ENCODE results near the gene ZNF425.
"Not testable (repeated sequence)": the region's sequence is repeated elsewhere in the genome, so short reads cannot be mapped to it uniquely, and the experiment has no call there.

ZNF425 gene

DNA sequence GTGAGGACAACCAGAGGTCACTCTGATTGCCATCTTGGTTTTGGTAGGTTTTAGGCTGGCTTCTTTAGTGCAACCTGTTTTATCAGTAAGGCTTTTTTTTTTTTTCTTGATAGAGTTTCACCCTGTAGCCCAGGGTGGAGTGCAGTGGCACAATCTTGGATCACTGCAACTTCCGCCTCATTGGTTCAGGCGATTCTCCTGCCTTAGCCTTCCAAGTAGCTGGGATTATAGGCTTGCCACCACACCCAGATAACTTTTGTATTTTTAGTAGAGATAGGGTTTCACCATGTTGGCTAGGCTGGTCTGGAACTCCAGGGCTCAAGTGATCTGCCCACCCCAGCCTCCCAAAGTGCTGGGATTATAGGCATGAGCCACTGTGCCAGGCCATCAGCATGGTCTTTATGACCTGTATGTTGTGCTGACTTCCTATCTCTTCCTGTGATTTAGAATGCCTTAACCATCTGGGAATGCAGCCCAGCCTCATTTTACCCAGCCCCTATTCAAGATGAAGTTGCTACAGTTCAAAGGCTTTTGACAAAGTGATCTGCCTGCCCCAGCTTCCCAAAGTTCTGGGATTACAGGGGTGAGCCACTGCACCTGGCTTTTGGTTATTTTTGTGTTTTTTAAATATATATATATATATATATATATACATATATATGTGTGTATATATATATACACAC lies 7.0 kb upstream of the ZNF425 start:
- no peak for DNase-seq

DNA sequence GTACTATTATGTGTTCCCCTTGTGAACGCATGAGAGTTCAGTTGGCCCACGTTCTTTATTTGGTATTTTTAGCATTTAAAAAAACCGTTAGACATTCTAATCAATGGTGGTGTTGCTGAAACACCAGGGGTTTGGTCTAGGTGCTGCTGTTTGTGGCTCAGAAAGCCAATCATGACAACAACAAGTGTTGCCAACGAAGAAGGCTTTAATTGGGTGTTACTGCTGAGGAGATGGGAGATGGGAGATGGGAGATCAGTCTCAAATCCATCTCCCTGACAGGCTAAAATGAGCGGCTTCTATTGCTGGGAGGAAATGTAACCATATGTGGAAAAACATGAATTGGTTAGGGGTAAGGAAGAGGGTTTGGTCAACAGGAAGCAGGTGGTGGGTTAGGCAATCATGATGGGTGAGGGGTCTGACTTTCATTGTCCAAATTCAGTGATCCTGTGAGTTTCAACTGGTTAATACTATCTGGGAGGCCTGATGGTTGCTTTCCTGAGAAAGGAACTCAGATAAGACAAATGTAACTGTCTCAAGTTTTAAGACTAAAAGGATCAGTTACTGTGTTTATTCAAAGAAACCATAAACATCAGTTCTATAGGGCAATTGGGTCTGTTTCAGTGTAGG lies 4.6 kb upstream of the ZNF425 start:
- no peak for DNase-seq

DNA sequence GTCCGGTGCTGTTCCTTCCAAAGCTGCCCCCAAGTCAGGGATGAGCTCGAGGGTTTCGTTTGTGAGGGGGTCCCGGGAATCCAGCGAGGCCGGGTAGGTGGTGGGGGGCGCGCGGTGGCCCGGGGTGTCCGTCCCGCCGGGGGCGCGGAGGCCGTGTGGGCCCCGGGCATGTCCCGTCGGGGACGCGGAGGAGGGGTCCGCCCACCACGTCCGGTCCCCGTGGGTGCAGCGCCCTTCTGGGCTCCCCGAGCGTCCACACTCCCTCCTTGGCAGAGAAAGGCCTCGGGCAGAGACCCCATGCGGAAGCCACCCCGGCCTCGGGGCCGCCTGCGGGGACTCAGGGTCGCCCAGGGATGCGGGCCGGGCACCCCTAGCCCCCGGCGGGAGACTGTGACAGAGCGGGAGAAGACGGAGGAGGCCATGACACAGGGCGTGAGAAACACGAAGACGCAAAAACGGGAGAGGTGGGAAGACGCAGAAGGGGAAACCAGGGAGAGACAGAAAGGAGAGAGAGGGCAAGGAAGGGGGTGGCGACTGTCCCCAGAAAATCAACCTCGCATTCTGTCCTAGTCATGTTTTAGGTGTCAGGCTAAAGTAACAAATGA lies 640 bp upstream of the ZNF425 start:
- peak; percentile 75 for DNase-seq

DNA sequence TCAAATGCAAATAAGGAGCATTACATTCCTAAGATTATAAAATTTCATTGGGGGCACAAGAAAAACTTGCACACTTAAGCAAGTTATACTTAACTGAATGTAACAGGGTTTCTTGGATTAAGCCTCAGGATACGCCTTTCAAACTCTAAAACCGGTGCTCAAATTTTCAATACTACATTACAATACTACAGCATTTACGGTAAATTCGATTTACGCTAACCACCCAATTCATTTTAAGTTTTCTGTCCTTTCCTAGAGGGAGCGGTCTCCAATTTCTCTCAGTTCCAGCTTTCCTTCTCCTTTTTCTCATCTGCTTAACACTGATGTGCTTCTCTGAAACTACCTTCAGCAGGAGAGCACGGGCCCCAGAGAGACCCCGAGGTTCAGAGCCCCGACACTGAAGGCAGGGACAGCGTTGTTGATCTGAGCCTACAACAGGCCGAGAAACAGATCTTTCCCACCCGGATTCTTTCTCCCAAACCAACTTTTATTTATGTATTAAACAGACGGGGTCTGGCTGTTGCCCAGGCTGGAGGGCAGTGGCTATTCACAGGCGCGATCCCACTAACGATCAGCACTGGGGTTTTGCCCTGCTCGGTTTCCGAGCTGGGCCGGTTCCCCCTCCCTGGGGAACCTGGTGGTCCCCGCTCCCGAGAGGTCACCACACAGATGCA lies 798 bp downstream of the ZNF425 start:
- DNase-seq = no peak

DNA sequence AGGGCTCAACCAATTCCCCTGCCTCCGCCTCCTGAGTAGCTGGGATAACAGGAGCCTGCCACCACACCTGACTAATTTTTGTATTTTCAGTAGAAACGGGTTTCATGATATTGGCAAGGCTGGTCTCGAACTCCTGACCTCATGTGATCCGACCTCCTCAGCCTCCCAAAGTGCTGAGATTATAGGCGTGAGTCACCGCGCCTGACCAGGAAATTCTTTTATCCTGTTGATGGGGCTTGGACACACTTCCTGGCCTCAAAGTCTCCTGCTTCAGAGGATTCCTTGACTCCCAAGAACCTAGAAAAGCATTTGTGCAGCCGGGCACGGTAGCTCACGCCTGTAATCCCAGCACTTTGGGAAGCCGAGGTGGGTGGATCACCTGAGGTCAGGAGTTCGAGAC lies 16.2 kb downstream of the ZNF425 start:
- no peak for DNase-seq

DNA sequence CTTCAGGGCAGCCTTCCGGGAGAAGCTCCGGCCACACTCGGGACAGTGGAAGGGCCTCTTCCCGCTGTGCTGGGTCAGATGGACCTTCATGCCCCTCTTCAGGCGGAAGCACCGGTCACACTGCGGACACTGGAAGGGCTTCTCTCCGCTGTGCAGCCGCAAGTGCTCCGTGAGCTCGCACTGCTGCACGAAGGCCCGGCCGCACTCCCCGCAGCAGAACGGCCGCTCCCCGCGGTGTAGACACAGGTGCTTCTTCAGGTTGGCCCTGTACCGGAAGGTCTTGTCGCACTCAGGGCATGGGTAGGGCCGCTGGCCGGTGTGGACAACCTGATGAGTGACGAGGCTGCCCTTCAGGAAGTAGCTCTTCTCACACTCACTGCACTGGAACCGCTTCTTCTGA lies 21.4 kb downstream of the ZNF425 start:
- no peak for DNase-seq

DNA sequence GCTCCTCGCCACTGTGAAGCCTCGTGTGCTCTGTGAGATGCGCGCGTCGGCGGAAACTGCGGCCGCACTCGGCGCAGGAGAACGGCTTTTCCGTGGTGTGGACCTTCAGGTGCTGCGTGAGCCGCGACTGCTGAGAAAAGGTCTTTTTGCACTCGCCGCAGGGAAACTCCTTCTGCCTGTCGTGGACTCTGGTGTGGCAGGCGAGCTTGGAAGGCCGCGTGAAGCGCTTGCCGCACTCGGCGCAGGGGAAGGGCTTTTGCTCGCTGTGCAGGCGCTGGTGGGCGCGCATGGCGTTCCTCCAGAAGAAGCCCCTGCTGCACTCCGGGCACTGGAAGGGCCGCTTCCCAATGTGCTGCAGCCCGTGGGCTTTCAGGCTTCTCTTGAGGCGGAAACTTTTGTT lies 21.9 kb downstream of the ZNF425 start:
- no peak for DNase-seq

DNA sequence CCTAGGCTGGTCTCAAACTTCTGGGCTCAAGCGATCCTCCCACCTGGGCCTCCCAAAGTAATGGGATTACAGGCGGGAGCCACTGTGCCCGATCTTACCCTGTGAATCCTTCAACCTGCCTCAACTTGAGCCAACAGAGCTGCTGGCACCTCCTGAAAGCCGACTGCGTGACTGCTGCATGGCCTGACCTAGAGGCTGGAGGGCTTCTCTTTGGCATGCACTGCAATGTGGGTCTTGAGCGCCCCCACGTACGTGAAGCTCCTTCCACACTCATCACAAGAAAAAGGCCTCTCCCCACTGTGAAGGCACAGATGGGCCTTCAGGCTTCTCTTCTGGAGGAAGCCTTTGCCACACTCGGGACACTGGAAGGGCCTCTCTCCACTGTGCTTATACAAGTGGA lies 22.7 kb downstream of the ZNF425 start:
- DNase-seq = no peak

DNA sequence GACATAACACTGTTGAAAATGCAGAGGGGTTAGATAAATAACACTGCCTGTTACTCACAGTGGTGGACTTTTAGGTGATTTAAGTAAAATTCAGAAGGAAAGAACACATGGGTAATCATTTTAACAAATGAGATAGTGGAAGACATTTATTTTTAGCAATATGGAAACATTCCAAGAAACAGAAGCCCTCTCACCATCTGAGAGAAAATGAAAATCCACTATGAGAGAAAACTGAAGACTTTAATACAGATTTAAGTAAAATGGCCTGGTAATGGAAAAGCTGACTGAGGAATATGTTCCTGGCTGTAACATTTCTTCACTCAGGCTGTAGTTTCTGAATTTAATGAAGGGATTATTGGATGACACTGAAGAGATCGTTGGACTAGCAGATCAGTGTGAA lies 23.5 kb downstream of the ZNF425 start:
- DNase-seq = no peak

DNA sequence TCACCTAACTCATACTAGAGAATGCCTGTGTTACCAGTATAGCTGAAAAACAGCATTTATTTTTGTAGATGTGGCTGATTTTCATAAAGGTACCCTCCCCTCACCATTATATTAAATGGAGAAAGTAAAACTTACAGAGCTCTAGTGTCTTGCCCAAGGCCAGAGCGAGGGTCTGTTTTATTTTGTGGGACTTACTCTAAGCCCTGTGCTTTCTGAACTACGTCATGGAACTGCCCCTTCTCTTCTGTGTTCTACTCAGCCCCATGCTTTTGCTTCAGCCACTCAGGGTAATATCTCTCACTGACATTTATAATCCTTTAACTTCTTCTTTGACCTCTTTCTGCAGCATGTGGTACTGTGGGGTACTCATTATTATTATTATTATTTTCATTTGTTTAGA lies 25.3 kb downstream of the ZNF425 start:
- no peak for DNase-seq

DNA sequence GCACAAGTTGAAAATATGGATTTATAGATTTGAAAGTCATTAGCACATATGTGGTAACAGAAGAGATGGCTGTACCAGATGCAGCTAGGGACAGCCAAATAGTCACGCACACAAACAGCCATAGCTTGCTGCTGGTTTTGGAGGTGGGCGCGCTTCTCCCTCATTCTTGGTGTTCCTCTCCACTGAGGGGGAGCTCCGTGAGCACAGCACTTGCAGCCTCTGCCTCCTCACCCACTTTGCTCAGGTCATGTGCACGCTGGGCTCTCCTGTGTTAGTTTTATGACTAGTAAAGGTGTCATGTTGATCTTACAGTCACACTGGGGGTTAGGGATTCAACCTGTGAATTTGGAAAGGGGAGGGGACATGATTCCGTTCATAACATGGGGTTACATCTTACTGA lies 27.1 kb downstream of the ZNF425 start:
- DNase-seq = no peak

DNA sequence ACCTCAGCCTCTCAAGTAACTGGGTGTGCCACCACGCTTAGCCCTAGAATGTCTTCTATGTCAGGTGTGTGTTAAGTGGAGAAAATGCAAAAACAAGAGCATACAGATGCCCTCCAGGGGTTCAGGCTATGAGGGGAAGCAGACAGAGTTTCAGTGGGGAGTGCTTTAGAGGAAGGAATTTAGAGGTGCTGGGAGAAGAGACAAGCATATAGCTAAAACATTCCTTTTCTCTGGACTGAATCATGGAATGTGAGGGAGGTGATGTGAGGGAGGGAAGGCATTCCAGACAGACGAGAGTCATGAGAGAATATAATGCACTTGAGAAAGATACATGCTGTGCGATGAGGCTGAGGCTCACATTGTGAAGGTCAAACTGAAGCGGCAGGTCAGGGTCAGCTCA lies 29.0 kb downstream of the ZNF425 start:
- no peak for DNase-seq

DNA sequence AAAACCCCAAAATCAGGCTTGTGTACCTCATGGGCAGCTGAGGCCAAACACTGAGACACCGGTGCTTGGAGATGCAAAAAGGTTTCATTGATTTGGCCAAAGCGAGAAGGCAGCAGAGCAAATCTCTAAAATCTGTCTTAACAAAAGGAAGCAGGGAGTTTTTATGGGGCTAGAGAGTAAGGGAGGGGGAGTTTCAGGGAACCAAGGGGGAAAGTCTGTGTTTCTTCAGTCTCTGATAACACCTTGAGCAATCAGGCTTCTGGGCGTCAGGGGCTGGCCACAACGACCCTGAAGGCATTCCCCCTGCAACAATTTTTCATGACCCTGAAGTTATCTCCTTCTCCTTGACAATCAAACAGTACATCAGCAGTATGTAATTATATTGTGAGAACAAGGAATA lies 32.9 kb downstream of the ZNF425 start:
- DNase-seq = no peak

DNA sequence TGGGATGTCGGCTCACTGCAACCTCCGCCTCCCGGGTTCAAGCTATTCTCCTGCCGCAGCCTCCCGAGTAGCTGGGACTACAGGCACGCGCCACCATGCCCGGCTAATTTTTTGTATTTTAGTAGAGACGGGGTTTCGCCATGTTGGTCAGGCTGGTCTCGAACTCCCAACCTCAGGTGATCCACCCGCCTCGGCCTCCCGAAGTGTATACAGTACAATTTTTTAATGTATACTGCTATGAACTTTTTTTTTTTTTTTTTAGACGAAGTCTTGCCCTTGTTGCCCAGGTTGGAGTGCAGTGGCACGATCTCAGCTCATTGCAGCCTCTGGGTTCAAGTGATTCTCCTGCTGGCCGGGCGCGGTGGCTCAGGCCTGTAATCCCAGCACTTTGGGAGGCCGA lies 33.9 kb downstream of the ZNF425 start:
- DNase-seq = not testable (repeated sequence)

DNA sequence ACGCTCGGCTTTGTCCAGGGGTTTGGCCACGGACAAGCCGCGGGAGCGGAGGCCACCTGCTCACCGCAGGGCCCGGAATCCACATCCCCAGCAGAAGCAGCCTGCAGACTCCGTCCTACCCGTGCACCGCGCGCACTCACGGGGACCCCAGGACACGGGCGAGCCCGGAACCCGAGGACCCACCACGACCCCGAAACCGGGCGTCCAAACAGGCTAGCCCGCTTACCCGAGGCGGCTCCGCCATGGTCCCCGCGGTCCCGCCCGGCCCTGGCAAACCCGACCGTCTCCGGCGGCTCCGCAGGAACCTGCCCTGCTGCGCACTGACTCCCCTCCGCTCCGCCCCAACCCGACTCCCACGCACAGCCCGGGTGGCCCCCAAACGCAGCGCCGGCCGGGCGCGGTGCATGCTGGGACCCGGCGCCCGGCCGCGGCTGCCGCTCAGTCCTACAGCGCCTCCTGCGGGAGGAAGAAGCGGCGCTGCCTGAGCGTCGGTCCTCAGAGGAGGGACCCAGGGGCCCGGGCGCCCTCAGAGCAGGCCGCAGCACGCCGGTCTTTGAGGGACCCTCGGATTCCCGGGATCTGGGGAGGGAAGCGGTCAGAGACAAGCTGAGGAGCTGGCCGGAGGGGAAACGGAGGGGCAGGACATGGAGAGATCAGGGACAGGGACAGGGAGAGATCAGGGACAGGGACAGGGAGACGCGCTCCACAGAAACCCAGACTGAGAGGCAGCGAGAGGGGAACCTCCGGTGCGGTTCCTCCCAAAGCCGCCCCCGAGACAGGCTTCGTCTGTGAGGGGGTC lies 35.5 kb downstream of the ZNF425 start, which contains the start of gene ZNF786:
TSS of gene ZNF786 (minus strand) at position 322 of the 799 bp plus-strand sequence. CDS start at position 244, 78 bp downstream.
- DNase-seq = peak; percentile 97

DNA sequence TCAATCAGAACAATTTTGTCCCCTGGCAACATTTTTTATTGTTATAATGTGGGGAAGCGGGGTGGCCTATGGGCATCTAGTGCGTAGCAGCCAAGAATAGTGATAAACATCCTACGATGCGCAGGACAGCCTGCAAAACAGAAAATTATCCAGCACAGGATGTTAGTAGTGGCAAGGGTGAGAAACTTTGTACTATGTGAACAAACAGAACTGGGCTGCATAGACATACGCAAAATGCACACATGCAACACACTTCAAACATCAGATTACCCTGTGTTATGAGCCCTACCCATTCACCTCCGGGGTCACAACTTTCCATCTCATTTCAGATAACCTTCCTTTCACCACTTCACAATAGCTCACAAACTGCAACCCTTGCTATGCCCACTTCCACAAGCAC lies 38.7 kb downstream of the ZNF425 start:
- DNase-seq = no peak

DNA sequence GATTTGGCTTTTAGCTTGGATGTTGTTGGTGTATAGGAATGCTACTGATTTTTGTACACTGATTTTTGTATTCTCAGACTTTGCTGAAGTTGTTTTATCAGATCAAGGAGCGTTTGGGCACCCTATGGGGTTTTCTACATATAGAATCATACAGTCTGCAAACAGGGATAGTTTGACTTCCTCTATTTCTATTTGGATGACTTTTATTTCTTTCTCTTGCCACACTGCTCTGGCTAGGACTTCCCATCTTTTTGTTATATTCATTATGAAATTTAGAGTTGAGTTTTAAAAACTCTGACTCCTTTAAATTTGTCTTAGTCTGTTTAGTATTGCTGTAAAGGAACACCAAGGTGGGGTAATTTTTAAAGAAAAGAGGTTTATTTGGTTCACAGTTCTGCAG lies 40.3 kb downstream of the ZNF425 start:
- DNase-seq = no peak

DNA sequence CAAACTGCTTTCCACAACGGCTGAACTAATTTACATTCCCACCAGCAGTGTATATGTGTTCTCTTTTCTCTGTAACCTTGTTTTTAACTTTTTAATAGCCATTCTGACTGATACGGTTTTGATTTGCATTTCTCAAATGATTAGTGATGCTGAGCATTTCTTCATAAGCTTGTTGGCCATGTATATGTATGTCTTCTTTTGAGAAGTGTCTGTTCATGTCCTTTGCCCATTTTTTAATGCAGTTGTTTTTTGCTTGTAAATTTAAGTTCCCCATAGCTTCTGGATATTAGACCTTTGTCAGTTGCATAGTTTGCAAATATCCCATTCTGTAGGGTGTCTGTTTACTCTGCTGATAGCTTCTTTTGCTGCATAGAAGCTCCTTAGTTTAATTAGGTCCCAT lies 41.7 kb downstream of the ZNF425 start:
- DNase-seq = no peak

DNA sequence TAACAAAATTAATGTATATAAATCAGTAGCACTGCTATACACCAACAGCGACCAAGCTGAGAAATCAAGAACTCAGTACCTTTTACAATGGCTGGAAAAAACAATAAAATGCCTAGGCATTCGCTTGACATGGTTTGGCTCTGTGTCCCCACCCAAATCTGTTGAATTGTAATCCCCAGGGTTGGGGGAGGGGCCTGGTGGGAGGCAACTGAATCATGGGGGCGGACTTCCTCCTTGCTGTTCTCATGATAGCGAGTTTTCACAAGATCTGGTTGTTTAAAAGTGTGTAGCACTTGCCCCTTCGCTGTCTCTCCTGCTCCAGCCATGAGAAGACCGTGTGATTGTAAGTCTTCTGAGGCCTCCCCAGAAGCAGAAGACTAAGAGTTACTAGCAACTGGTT lies 44.2 kb downstream of the ZNF425 start:
- no peak for DNase-seq

DNA sequence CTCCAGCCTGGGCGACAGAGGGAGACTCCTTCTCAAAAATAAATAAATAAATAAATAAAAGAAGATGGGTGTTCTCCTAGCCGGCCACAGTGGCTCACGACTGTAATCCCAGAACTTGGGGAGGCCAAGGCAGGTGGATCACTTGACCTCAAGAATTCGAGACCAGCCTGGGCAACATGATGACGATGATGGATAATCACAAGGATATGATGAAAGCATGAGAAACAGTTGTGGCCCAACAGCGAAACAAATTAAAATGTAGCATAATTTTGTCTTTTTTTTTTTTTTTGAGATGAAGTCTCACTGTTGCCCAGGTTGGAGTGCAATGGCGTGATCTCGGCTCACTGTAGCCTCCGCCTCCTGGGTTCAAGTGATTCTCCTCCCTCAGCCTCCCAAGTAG lies 48.5 kb downstream of the ZNF425 start:
- no peak for DNase-seq

DNA sequence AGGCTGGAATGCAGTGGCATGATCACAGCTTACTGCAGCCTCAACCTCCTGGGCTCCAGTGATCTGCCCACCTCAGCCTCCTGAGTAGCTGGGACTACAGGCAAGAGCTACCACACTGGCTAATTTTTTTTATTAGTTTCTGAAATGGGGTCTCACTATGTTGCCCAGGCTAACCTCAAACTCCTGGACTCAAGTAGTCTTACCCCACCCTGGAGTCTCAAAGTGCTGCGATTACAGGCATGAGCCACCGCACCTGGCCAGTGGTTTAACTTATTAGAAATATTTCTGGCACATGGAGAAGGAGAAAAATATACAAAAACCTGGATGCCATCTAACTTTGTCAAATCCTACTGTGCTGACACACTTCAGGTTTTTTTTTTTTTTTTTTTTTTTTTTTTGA lies 50.8 kb downstream of the ZNF425 start:
- no peak for DNase-seq

DNA sequence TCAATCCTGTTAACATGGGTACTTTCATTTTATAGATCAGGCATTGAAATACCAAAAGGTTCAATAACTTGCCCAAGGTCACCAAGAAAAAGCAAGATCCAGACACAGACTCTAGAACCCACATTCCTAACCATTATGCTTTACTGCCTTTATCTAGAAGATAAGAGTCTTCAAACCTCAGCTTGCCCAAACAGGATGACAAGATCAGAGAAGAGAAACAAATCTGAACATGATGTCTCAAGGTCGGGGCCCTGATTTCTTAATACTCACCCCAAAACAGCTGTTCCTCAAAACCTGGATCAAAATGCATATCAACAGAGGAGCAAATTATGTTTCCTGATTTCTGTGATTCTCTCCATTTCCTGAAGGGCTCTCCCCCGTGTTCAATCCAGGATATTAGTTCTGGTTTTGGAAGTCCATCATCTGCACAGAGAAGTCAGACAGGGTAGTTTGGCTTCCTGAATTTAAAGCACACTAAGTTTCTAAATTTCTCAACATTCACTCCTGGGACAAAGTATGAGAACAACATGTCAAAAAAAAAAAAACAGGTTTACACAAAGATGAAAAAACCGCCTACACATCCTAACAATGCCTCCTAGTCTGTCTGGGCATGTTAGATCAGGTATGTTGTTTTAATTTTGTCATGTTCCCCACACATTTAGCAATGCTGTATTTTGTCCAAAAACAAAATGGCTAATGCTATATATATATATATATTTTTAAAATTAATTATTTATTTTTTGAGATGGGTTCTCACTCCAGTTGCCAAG lies 51.8 kb downstream of the ZNF425 start:
- DNase-seq = no peak

DNA sequence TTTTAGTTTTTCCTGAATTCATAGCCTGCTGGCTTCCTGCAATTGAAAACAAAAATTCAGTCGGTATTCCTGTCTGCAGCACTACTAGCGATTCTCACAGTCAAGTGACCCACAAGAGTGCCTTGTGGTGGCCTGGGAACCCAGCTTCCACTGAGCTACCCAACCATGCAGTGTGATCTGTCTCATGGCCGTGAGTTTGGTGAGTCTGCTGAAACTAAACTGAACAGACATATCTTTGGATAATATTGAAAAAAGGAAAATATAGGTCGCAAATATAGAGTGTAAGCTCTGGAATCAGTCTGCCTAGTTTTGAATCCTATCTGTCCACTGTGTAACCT lies 53.7 kb downstream of the ZNF425 start:
- no peak for DNase-seq
